Body of pancreas (tissue), 4 donors: Measurements from ENCODE around the gene CNTNAP2. TPM values are rescaled to one million over a fixed set of nuclear protein-coding genes. Genes with fewer than 3 reads are reported as not detected.

ENCODE experiments used
- ATAC-seq: fragments of 150-250 bp; one replicate; pipeline ENCODE4 v1.9.1; 2016
- DNase-seq, 4 donors: peaks; one replicate each; pipeline ENCODE4 v3.0.0-alpha.2; 2019
- H3K27ac ChIP-seq, 4 donors: fragments of 200-600 bp; sonication (generic); 1 replicate in 3 of 4; 2 replicates in 1 of 4; pipeline versions ENCODE4 v1.5.1 to v1.6.1; 2016 to 2019; ENCODE audit warnings: mild to moderate bottlenecking in 1 of 4, mixed read lengths in 1 of 4, moderate library complexity in 1 of 4
- H3K27me3 ChIP-seq, 2 donors: fragments of 200-600 bp; sonication (generic); one replicate each; pipeline ENCODE4 v1.6.0; 2016; ENCODE audit warnings: mild to moderate bottlenecking in 1 of 2
- H3K36me3 ChIP-seq, 2 donors: fragments of 200-600 bp; sonication (generic); replicated peaks in 1 of 2; 2 replicates each; pipeline ENCODE4 v1.5.1; 2016; ENCODE audit warnings: low read depth in 2 of 2; ENCODE audit not compliant: insufficient read depth in 1 of 2
- H3K4me1 ChIP-seq: fragments of 200-600 bp; sonication (generic); one replicate; pipeline ENCODE4 v1.6.0; 2016
- H3K4me3 ChIP-seq, 2 donors: fragments of 200-600 bp; sonication (generic); 1 replicate in 1 of 2; 2 replicates in 1 of 2; pipeline ENCODE4 v1.5.1; 2016 to 2019
- H3K9me3 ChIP-seq, 3 donors: fragments of 200-600 bp; sonication (generic); 1 replicate in 2 of 3; 2 replicates in 1 of 3; pipeline ENCODE4 v1.5.1; 2016
- CTCF ChIP-seq, 7 experiments: fragments of 450-650 bp in 4 of 7; fragments of 200-600 bp in 3 of 7; sonication (generic) in 3 of 7; IDR thresholded peaks; one replicate each; pipeline ENCODE4 v1.5.1; 2016 to 2019; ENCODE audit warnings: antibody characterized with exemption in 7 of 7
- POLR2A ChIP-seq, 3 donors: fragments of 450-650 bp; IDR thresholded peaks; one replicate each; pipeline ENCODE4 v1.6.1; 2016; ENCODE audit warnings: antibody characterized with exemption in 3 of 3, mild to moderate bottlenecking in 2 of 3
- WGBS, 2 donors: methylation state at CpG; one replicate each; pipeline ENCODE4 v1.1.5; 2017; 5-methylcytosine and 5-hydroxymethylcytosine counted together
- intact Hi-C: fragments of 100-400 bp; cut with DNase I; formaldehyde crosslinking; loops from one replicate; pipeline ENCODE4 v1.15.1; 2023
- total RNA-seq, 2 donors: library from RNA; depleted of rRNA; stranded (reverse); fragments of >200 nt; gene quantifications; one replicate each; pipeline ENCODE4 v1.1.0, GENCODE V29; 2016

Gene CNTNAP2
- total RNA-seq, 2 donors from 2014 or later, result 1.0 TPM; not detected in 1

- Histone ChIP-seq H3K4me1 (no peaks in the 10 kb centered on the region), H3K4me3 (no peak overlapping the region), H3K9me3 (no peaks in the 10 kb centered on the region), H3K27ac (no peak overlapping the region), H3K27me3 (no peaks in the 10 kb centered on the region), H3K36me3 (no peaks in the 10 kb centered on the region)
- TF ChIP-seq POLR2A (IDR thresholded peaks at IDR 0.05) (no peak), CTCF (IDR thresholded peaks at IDR 0.05) (no peak)
- ATAC-seq, result no peak
- WGBS, 2 donors, result 14 to 21% methylated on average over 4 of the region's 4 CpGs
- DNase-seq, result no peak
- intact Hi-C loops, result no loop called here
These were observed 1358.3 kb downstream of the CNTNAP2 start for GRCh38 chr7:147474862-147475261.

- no peak for ATAC-seq
- WGBS, 2 donors, result 40 to 45% methylated on average over 3 of the region's 3 CpGs
- Histone ChIP-seq H3K4me3 (no peak overlapping the region), H3K27ac (no peak overlapping the region), H3K36me3 (no peaks in the 10 kb centered on the region), H3K27me3 (no peaks in the 10 kb centered on the region), H3K4me1 (no peaks in the 10 kb centered on the region), H3K9me3 (no peaks in the 10 kb centered on the region)
- TF ChIP-seq CTCF (IDR thresholded peaks at IDR 0.05), result no peak
- TF ChIP-seq POLR2A (IDR thresholded peaks at IDR 0.05), result no peak
- intact Hi-C loops, result no loop called here
- no peak for DNase-seq
These were observed 1360.9 kb downstream of the CNTNAP2 start for GRCh38 chr7:147477526-147477925.

GRCh38 chr7:147478796-147479195 is 1362.2 kb downstream of the CNTNAP2 start:
- WGBS, 2 donors, result 61 to 79% methylated on average over 3 of the region's 3 CpGs
- intact Hi-C loops, result no loop called here

GRCh38 chr7:147483634-147484292 is 1367.2 kb downstream of the CNTNAP2 start:
- intact Hi-C loops, result no loop called here
- no peaks in the 10 kb centered on the region for H3K27me3 ChIP-seq
- H3K4me1 ChIP-seq, result no peaks in the 10 kb centered on the region
- no peak overlapping the region for H3K27ac ChIP-seq
- H3K36me3 ChIP-seq, result no peaks in the 10 kb centered on the region
- ATAC-seq (no peak), DNase-seq (no peak)
- WGBS, 2 donors, result 73 to 76% methylated on average over 6 of the region's 6 CpGs
- no peak for TF ChIP-seq CTCF (IDR thresholded peaks at IDR 0.05)
- no peak for TF ChIP-seq POLR2A (IDR thresholded peaks at IDR 0.05)
- H3K9me3 ChIP-seq, result no peaks in the 10 kb centered on the region
- H3K4me3 ChIP-seq, result no peak overlapping the region

More at GRCh38 chr7:147478796-147479195, 1362.2 kb downstream of the CNTNAP2 start:
- ATAC-seq, result no peak
- Histone ChIP-seq H3K4me1 (no peaks in the 10 kb centered on the region), H3K36me3 (no peaks in the 10 kb centered on the region), H3K9me3 (no peaks in the 10 kb centered on the region), H3K4me3 (no peak overlapping the region), H3K27me3 (no peaks in the 10 kb centered on the region), H3K27ac (no peak overlapping the region)
- no peak for TF ChIP-seq CTCF (IDR thresholded peaks at IDR 0.05)
- no peak for TF ChIP-seq POLR2A (IDR thresholded peaks at IDR 0.05)
- no peak for DNase-seq

- DNase-seq (no peak), ATAC-seq (no peak)
- 39 to 45% methylated on average over 4 of the region's 4 CpGs for WGBS, 2 donors
- no peaks in the 10 kb centered on the region for H3K9me3 ChIP-seq
- intact Hi-C loops, result no loop called here
- no peaks in the 10 kb centered on the region for H3K36me3 ChIP-seq
- TF ChIP-seq CTCF (IDR thresholded peaks at IDR 0.05) (no peak), POLR2A (IDR thresholded peaks at IDR 0.05) (no peak)
- no peak overlapping the region for H3K27ac ChIP-seq
- H3K4me3 ChIP-seq, result no peak overlapping the region
- H3K4me1 ChIP-seq, result no peaks in the 10 kb centered on the region
- no peaks in the 10 kb centered on the region for H3K27me3 ChIP-seq
These were observed 1369.1 kb downstream of the CNTNAP2 start for GRCh38 chr7:147485660-147486210.
